DLD1 (cell line): ENCODE results near the gene PRKG1.
"Not testable (repeated sequence)": the region's sequence is repeated elsewhere in the genome, so short reads cannot be mapped to it uniquely, and the experiment has no call there.

Experiments
- in situ Hi-C: cut with HindIII; loops from 2 replicates; pipeline ENCODE4 v1.10.0; 2017; ENCODE audit warnings: low sequenced_read_pairs

Gene PRKG1

DNA sequence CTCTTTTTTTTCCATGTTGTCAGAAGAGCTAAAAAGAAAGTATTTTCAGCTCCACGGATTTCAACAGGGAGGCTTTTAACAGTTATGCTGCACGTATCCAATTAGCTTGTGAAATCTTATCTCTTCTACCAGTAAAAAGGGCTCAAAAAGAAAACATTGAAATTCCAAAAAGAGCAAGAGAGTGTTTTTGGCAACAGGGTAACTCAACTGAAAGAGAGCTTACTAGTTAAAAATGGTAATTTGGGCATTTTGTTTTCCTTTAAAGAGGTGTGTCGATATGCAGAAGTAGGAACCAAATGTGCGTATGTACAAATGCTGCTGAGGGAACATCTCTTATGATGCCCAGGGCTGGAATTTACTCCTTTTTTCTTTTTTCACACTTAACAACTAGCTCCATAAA lies 292.8 kb downstream of the PRKG1 start:
- in situ Hi-C loops: no loop called here

DNA sequence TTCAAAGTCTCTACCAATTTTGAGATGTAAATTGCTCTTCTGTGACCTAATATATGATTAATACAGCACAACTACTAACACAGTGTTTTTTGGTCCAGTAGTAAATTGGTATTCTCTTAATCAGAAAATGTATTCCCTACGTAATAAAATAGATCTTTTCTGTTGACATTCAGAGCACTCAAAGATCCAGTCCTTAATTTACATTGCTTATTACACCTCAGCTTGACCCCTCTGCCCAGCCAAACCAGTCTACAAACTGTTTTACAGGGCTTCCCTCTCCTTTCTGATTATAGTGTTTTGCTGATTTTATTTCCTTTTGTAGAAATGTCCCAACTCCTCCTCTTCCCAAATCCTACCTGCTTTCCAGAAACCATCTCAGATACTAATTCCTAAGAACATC lies 293.4 kb downstream of the PRKG1 start:
- in situ Hi-C loops: no loop called here

DNA sequence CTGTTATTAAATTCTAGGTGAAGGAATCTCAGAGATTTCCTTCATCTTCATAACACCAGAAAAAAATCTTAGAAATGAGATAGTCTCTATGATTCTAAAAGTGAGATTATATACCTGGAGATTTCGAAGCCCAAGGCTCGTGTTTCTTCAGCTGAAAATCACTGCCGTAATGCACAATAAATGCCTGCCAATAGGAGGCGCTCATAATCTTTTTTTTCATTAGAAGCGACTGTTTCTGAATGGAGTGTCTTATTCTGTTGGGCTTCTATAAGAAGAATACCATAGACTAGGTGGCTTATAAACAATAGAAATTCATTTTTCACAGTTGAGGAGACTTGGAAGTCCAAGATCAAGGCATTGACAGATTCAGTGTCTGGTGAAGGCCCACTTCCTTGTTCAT lies 294.7 kb downstream of the PRKG1 start:
- in situ Hi-C loops: no loop called here

DNA sequence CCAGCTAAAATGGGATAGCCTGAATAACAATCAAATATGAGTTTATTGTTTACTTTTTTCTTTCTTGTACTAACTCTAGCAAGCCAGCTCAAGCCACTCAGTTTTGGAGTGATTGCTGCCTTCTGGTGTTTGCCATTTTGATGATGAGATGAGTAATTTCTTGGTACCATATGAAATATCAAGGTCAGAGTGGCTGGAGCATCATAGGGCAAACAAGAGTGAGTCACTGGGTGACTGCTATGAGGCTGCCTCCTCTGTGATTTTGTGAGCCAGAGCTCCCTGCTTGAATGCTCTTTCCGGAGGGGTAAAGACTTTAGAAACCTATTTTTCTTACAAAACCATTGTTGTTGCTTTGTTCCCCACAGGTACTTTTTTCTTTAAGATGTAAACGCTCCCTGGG lies 295.6 kb downstream of the PRKG1 start:
- in situ Hi-C loops: no loop called here

DNA sequence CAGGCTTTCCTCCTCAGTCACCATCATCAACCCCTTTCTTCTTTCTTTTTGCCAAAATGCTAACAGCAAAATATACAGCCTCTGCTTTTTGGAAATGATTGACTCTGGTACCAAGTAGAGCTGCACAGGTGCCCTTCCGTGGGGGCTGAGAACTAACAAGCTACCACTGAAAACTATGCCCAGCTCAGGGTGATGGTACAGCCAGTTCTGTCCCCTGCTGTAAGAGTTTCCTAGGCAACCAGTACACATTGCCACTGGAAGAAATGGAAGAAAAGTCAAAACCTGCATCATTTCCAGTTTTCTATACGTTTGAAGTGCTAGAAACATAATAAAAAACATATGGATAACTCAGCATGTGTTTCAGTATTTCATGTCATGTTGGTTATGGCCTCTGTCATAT lies 297.5 kb downstream of the PRKG1 start:
- in situ Hi-C loops: no loop called here

DNA sequence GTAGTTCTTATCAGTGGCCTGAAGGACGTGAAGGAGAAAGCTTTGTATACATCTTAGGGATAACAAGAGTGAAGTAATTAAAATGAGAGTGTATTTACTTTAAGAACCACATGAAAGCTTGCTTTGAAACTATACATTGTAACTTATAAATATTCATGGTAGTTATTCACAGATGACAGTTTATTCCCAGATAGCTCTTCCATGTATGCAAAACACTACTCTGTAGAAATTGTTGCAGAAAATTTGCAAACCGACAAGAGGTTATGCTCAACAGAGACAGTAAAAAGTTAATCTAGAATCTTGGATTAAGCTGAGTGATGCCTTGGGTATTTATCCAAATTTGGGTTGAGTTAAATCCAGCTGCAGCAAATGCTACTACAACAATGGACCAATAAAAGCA lies 301.5 kb downstream of the PRKG1 start:
- in situ Hi-C loops: loop anchor here (5.0 kb wide), 1 partner anchor 107 kb away; no protein-coding TSS in a partner anchor

DNA sequence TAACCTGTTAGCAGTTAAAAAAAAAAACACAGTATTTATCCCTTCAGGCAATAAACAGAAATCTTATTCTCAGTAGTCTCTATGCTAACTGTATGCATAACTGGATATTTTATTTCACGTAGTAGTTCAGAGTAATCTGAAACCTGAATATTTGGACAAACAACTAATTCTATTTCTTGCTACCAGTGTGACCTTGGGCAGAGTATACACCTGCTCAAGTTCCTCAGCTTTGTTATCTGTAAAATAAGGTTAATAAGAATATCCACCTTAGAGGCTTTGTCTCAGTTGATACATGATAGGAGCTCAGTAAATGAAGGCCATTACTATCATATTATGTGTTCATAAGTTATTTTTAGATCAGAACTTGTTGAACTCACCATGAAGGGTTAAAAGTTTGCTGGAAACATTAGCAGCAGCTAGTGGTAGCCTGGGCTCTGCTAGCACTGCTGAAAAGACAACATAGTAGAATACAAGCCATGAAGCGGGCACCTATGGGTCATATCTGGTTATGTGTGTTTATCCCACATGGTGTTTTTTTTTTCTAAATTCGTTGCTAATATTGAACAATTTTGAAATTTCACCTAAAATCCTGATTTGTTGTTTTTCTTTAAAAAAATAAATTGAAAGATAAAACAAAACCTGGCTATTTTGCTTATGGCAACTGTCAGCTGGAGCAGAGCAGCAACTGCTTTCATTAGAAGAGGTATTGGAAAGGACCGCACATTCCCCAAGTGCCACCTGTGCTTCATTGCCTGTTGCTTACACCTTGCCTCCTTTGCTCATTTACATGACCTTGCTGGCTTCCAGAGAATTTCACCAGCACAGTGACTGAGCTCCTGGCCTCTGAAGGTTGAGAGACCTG lies 303.0 kb downstream of the PRKG1 start:
- in situ Hi-C loops: loop anchor here (5.0 kb wide), 1 partner anchor 105 kb away; no protein-coding TSS in a partner anchor

DNA sequence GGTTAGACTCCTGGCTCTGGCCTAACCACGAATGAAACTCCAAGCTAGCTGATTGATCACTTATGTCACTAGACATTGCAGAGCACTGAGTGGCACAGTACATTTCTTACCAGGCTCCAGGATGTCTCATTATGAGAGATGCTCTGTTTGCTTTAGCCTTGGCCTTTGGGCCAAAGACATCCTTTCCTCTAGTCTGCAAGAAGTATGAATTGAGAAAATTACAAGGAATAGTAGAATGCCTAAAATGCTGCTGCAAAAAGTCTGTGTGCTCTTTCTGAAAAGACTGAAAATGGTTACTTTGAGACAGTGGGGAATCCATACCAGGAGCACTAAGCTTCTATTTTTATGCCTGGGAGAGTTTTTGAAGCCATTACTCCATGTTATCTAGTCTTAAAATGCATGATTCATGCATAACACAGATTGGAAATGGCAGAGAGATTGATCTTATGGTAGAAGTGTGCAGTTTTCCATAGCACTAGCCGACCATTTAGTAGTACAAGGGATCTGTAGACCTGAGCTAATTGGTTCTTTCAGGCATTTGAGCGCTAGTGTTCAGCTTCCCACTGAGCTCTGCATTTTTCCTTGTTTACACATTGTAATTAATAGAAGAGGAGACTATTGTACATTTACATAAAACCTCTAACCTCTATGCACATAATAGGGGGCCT lies 303.8 kb downstream of the PRKG1 start:
- in situ Hi-C loops: loop anchor here (5.0 kb wide), 1 partner anchor 104 kb away; no protein-coding TSS in a partner anchor

DNA sequence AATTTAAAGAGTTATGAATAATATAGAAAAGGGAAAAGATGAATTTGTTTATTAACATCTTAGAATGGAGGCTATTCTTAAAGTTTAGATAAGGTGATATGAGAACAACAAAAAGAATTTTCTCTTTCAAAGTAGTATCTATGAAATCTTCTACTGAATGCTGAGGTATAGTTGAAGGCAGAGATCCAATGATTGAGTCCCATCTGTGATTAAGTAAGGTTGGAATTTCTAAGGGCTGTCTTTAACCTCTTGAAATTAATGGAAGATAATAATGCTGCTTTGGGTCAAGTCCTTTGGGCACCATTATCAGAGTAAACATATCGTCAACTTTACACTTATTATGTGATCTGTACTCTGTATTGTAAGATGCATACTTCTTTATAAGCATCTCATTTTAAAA lies 307.9 kb downstream of the PRKG1 start:
- in situ Hi-C loops: no loop called here

DNA sequence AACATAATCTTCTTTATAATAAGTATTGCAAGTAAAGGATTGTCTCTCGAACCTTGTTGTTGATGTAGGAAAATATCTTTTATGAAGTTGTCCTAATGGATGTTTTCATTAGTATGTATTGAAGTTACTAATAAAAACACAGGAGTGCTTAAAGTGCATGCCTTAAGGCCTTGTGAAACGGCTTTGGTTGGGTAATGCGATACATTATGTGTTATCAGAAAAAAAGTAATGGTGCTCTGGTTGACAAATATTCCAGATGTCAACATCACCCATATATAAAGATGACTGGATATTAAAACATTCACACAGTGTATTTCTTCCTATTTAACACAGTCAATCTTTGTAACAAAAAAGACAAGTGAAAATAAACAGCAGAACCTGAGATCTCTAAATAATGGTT lies 310.7 kb downstream of the PRKG1 start:
- in situ Hi-C loops: no loop called here

DNA sequence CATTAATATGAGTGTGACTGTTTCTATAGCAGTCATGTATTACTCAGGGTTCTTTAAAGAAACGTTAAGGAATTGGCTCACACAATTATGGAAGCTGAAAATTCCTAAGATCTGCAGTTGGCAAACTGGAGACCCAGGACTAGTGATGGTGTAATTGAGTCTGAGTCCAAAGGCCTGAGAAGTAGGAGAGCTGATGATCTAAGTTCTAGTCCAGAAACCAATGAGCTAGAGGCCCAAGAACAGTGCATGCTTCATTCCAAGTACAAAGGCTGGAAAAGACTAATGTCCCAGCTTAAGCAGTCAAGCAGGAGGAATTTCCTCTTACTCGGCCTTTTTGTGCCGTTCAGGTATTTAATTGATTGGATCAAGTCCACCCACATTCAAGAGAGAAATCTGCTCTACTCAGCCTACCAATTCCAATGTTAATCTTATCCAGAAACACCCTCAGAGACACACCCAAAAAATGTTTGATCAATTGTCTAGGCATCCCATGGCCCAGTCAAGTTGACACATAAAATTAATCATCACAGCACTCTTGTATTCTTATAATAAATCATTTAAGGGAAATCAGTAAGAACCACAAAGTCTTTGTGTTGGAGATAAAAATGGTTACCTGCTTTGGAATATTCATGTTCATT lies 312.1 kb downstream of the PRKG1 start:
- in situ Hi-C loops: no loop called here

DNA sequence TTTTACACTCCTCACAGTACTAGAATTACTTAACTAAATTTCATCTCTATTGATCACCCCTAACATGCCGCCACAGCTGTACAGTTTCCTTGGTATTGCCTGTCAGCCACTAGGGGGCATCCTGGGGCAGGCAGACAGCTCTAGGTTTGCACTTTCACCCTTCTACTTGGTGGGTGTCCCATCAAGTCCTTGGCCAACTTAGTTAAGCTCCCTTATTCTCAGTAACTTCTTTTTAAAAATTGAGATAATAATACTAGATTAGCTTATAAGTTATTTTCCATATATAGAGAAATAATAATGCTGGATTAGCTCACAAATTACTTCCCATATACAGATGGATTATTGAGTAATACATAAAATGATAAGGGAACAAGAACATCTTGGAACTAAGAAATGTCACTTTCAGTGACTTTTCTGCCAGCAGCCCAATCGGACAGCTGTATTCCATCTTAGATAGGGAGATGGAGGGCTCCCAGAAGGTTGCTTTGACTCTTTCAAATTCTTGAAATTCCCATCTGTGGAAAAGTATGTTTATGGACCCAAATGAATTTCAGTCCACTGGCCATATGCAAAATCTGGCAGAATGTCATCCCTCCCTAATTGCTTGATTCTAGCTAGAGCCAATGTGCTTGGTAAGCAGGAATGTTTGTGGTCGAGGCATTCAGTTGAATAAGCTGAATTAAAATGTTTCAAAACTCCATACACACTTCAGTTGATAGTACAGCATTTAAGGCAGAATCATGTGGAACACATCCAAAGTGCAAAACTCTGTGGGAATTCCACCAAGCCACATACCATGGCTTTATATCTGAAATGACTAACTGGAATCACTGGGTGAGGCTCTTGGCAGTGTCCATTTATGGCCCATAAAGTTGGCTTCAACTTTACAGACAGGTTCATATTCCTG lies 315.4 kb downstream of the PRKG1 start:
- in situ Hi-C loops: no loop called here

DNA sequence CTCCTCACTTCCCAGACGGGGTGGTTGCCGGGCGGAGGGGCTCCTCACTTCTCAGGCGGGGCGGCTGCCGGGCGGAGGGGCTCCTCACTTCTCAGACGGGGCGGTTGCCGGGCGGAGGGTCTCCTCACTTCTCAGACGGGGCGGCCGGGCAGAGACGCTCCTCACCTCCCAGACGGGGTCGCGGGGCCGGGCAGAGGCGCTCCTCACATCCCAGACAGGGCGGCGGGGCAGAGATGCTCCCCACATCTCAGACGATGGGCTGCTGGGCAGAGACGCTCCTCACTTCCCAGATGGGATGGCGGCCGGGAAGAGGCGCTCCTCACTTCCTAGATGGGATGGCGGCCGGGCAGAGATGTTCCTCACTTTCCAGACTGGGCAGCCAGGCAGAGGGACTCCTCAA lies 318.7 kb downstream of the PRKG1 start:
- in situ Hi-C loops: not testable (repeated sequence)

DNA sequence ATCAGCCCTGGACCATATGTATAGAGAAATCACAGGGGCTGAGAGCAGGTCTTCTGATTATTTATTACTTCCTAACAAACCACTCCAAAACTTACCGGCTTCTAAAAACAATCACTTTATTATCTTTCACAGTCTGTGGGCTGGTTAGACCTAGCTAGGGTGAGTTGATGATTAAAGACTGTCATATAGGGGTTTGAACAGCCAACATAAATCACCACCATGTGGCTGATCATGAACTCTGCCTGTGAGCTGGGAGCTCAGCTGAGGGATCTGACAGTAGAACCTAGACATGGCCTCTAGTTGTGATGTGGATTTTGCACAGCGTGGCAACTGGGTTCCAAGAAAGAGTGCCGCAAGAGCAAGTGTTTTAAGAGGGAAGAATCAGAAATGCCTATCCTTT lies 319.8 kb downstream of the PRKG1 start:
- in situ Hi-C loops: no loop called here

DNA sequence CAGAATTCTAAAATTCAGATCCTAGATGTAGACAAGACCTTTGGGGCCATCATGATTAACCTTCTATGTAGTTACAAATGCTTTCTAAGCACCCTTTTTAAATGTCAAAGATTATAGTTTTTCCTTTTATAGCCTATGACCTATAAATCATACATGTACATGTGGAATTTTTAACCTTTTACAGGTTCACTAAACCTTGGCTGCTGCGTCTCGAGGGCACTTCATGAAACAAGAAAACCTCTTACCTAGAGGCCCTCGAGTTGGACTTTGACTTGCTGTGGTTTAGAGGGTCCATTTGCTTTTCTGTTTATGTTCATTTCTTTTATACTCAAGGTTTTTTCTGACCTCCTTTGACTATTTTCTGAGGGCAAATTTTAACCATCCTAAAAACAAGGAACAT lies 323.0 kb downstream of the PRKG1 start:
- in situ Hi-C loops: no loop called here

DNA sequence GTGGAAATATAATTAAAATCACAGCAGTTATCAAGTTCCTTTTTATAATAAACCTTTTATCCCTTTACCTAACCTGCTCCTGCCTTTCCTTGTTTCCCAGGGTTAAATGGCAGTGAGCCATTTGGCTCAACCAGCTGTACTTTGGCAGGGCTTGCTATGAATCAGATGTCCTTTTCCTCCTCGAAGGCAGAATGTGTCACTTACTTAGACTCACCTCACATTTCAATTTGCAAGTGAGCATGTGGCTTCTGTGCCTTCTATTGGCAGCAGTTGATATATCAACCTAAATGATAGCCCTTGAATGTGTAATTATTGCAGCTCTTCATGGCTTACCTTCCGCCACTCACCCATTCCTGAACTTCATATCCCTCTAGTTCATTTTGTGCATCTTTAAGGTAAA lies 323.4 kb downstream of the PRKG1 start:
- in situ Hi-C loops: no loop called here

DNA sequence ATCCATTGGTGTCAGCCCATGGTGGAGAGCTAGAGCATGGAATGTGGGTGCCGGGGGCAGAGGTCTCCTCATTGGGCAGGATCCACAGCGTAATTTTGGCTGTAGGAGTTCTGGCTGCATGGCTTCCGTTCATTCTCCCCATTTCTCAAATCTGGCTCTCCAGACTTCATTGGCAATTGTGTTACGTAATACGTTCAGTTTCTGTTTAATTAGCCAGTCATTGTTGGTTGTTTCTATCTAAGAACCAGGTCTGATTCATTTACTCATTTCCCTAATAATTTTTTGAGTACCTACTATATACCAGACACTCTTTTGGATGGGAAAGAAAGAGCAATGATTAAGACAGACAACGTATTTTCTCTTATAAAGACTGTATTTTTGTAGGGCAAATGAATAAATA lies 325.6 kb downstream of the PRKG1 start:
- in situ Hi-C loops: no loop called here

DNA sequence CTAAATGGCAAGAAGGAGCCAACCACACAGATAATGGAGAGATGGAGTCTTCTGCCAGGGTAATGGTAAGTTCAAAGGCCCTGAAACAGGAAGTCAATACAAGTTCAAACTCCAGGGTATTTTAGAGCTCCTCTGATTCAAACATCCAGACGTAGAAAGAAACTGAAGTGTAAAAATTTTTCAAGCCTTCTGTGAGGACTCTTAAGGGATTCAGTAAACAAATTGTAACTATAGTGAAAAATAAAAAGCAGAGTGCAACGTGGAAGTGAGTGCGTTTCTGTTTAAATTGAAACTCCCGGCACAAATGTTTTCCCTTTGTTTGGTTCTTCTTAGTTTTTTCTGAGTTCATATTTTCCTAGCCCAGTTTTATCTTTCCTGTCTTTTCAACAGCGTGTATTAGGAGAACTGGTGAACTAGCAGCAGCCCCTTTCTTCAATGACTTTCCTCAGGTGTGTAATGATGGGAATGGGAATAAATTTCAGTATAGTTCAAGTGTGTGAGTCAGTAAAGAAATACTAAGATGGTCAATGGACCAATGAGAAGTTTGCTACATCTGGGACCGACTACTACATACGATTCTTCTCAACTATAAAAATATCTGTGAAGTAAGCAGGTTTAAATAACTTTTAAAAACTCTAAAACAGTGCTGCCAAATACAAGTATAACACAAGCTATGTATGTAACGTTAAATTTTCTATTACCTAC lies 326.3 kb downstream of the PRKG1 start:
- in situ Hi-C loops: no loop called here

DNA sequence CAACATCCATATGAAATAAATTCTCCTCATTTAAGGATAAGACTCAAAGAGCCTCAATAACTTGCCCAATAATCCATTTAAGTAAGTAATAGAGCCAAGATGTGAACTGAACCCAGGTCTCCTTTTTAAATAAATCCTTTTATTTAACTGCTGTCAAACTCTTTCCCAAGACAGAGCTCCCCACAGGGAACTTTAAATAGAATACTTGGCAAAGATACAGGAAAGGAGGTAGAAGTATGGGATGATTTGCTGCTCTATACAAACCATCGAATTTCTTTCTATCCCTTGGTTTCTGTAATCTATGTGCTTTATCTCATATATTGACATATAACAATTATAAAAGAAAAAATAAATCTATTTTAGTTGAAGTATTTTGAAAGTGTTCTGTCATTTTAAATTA lies 329.2 kb downstream of the PRKG1 start:
- in situ Hi-C loops: no loop called here
